Calu3 (cell line): Measurements from ENCODE around the gene UNC13C. TPM values are rescaled to one million over a fixed set of nuclear protein-coding genes. Genes with fewer than 3 reads are reported as not detected.

ENCODE experiments used
- BruUV-seq: library from RNA; stranded (reverse); fragments of 400-500 nt; replicated peaks from 2 replicates; lab custom pipeline; 2021; lab: Mats Ljungman, UMichigan
- CTCF ChIA-PET: fragments of 300-600 bp; sonication (Branson Sonifier 250); formaldehyde crosslinking; loops from one replicate; lab custom pipeline; 2022; ENCODE audit warnings: antibody characterized with exemption; lab: Charles Lee
- DNase-seq: peaks from one replicate; pipeline ENCODE4 v3.0.0; 2022
- H3K27ac Mint-ChIP-seq: one replicate; pipeline ENCODE4 v1.8.0; 2022; ENCODE audit warnings: mixed read lengths; ENCODE audit not compliant: unreplicated experiment
- H3K27me3 Mint-ChIP-seq: one replicate; pipeline ENCODE4 v1.8.0; 2022; ENCODE audit warnings: mixed read lengths; ENCODE audit not compliant: unreplicated experiment
- H3K36me3 Mint-ChIP-seq: one replicate; pipeline ENCODE4 v1.8.0; 2022; ENCODE audit warnings: mild to moderate bottlenecking, moderate library complexity, mixed read lengths; ENCODE audit not compliant: insufficient read depth, unreplicated experiment
- H3K4me1 Mint-ChIP-seq: one replicate; pipeline ENCODE4 v1.8.0; 2022; ENCODE audit warnings: mild to moderate bottlenecking, low read depth, mixed read lengths; ENCODE audit not compliant: unreplicated experiment
- H3K4me3 Mint-ChIP-seq: one replicate; pipeline ENCODE4 v1.8.0; 2022; ENCODE audit warnings: mild to moderate bottlenecking, low read depth, moderate library complexity, mixed read lengths; ENCODE audit not compliant: unreplicated experiment
- H3K9me3 Mint-ChIP-seq: one replicate; pipeline ENCODE4 v1.8.0; 2022; ENCODE audit warnings: low read depth, mixed read lengths; ENCODE audit not compliant: unreplicated experiment
- intact Hi-C: fragments of 100-400 bp; cut with micrococcal nuclease; formaldehyde crosslinking; loops from one replicate; pipeline ENCODE4 v1.10.0; 2022; ENCODE audit not compliant: unreplicated experiment
- total RNA-seq: library from RNA; stranded (reverse); gene quantifications from 2 replicates; pipeline ENCODE4 v1.2.3, GENCODE V29; 2022
- TF ChIP-seq, protein P1 (sequence below): fragments of 200-600 bp; IDR thresholded peaks from one replicate; pipeline ENCODE4 v1.8.0; 2022; ENCODE audit warnings: antibody characterized with exemption; ENCODE audit not compliant: unreplicated experiment

UNC13C gene
- total RNA-seq, 1 experiment from 2014 or later, result 0.38 TPM

- DNase-seq, result no peak
- H3K27ac Mint-ChIP-seq, result no peak overlapping the region
- TF ChIP-seq, protein P1, sequence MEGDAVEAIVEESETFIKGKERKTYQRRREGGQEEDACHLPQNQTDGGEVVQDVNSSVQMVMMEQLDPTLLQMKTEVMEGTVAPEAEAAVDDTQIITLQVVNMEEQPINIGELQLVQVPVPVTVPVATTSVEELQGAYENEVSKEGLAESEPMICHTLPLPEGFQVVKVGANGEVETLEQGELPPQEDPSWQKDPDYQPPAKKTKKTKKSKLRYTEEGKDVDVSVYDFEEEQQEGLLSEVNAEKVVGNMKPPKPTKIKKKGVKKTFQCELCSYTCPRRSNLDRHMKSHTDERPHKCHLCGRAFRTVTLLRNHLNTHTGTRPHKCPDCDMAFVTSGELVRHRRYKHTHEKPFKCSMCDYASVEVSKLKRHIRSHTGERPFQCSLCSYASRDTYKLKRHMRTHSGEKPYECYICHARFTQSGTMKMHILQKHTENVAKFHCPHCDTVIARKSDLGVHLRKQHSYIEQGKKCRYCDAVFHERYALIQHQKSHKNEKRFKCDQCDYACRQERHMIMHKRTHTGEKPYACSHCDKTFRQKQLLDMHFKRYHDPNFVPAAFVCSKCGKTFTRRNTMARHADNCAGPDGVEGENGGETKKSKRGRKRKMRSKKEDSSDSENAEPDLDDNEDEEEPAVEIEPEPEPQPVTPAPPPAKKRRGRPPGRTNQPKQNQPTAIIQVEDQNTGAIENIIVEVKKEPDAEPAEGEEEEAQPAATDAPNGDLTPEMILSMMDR, result no peak
- H3K4me3 Mint-ChIP-seq, result no peak overlapping the region
- intact Hi-C loops, result no loop called here
- H3K4me1 Mint-ChIP-seq, result no peaks in the 10 kb centered on the region
- no peaks in the 10 kb centered on the region for H3K27me3 Mint-ChIP-seq
- H3K9me3 Mint-ChIP-seq, result peaks cover 17% of the 10 kb centered on the region
- CTCF ChIA-PET, result no interaction called here
- no peaks in the 10 kb centered on the region for H3K36me3 Mint-ChIP-seq
- BruUV-seq, result no TSS peak
These were observed 542.4 kb downstream of the UNC13C start for GRCh38 chr15:54520616-54521015.

- H3K27ac Mint-ChIP-seq, result no peak overlapping the region
- H3K27me3 Mint-ChIP-seq, result no peaks in the 10 kb centered on the region
- peaks cover 17% of the 10 kb centered on the region for H3K9me3 Mint-ChIP-seq
- intact Hi-C loops, result no loop called here
- no TSS peak for BruUV-seq
- DNase-seq, result no peak
- no peaks in the 10 kb centered on the region for H3K4me1 Mint-ChIP-seq
- TF ChIP-seq, protein P1, result no peak
- no peak overlapping the region for H3K4me3 Mint-ChIP-seq
- H3K36me3 Mint-ChIP-seq, result no peaks in the 10 kb centered on the region
- CTCF ChIA-PET, result no interaction called here
These were observed 543.0 kb downstream of the UNC13C start for GRCh38 chr15:54521206-54521605.

- no peak overlapping the region for H3K27ac Mint-ChIP-seq
- intact Hi-C loops, result no loop called here
These were observed 549.8 kb downstream of the UNC13C start for GRCh38 chr15:54528021-54528420.

DNA sequence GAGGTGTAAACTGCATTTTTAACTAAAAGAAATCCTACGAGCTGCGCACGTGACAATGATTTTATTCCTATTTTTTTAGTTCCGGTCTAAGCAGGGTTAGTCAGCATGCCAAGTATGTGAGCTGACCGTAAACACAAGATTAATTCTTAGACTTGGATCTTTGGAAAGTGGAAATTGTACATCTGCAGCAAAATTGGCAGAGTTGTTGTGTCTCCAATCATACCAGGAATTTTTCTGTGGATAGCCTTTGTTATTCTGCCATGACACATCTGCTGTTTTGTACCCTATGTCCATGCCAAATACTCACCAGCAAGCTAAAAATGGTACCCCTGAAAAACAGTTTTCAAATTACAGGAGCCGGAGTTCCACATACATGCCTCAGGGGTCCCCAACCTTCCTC is 562.5 kb downstream of the UNC13C start:
- Mint-ChIP-seq H3K4me1 (no peaks in the 10 kb centered on the region), H3K27me3 (no peaks in the 10 kb centered on the region), H3K4me3 (no peak overlapping the region), H3K27ac (no peak overlapping the region), H3K9me3 (peaks cover 31% of the 10 kb centered on the region), H3K36me3 (no peaks in the 10 kb centered on the region)
- CTCF ChIA-PET, result no interaction called here
- intact Hi-C loops, result no loop called here
- TF ChIP-seq, protein P1, result no peak
- no peak for DNase-seq
- no TSS peak for BruUV-seq

More at GRCh38 chr15:54528021-54528420, 549.8 kb downstream of the UNC13C start:
- BruUV-seq, result no TSS peak
- no peaks in the 10 kb centered on the region for H3K36me3 Mint-ChIP-seq
- no peaks in the 10 kb centered on the region for H3K4me1 Mint-ChIP-seq
- DNase-seq, result no peak
- CTCF ChIA-PET, result no interaction called here
- no peaks in the 10 kb centered on the region for H3K27me3 Mint-ChIP-seq
- no peak overlapping the region for H3K4me3 Mint-ChIP-seq
- TF ChIP-seq, protein P1, result no peak
- H3K9me3 Mint-ChIP-seq, result peaks cover 20% of the 10 kb centered on the region
